ENCODE results near the gene ZKSCAN1.

The ZKSCAN1 gene

GRCh38 chr7:100090527-100091410 is 75.4 kb downstream of the ZKSCAN1 start:
- Histone ChIP-seq H3K27me3 (ENCODE audit: insufficient read depth, poor library complexity, severe bottlenecking) (no peaks in the 10 kb centered on the region), H3K9me3 (ENCODE audit: severe bottlenecking) (no peaks in the 10 kb centered on the region), H3K4me3 (ENCODE audit: severe bottlenecking) (no peak overlapping the region), H3K27ac (ENCODE audit: poor library complexity, severe bottlenecking) (peak overlapping the region; percentile 90), H3K36me3 (ENCODE audit: low read depth) (peaks cover 57% of the 10 kb centered on the region), H3K4me1 (ENCODE audit: insufficient read depth, poor library complexity, severe bottlenecking) (peaks cover 15% of the 10 kb centered on the region)
- peak; percentile 4; the same call in 1 of the 3 replicates for ATAC-seq (ENCODE audit: low read depth)
- no peak for TF ChIP-seq CTCF (IDR thresholded peaks at IDR 0.05; ENCODE audit: poor library complexity, severe bottlenecking)
- DNase-seq (ENCODE audit: low spot score) = no peak

Data from RWPE2 (cell line).